NOMO-1 treated with DMSO at 0.1 percent for 48 hours (cell line): ENCODE measurements around the gene C1QA.
A peak's percentile ranks its signal among the peaks of the same experiment; 100 is the strongest.
"Not testable (repeated sequence)": the region's sequence is repeated elsewhere in the genome, so short reads cannot be mapped to it uniquely, and the experiment has no call there.

Experiments
- DNase-seq: peaks from one replicate; lab custom pipeline; 2025; ENCODE audit not compliant: unreplicated experiment; lab: John Stamatoyannopoulos, UW

Gene C1QA

GRCh38 chr1:22671999-22672398, 35.6 kb downstream of the C1QA start:
- DNase-seq = no peak

- DNase-seq = peak; percentile 35
Measured at GRCh38 chr1:22673486-22674409, 37.3 kb downstream of the C1QA start.

DNA sequence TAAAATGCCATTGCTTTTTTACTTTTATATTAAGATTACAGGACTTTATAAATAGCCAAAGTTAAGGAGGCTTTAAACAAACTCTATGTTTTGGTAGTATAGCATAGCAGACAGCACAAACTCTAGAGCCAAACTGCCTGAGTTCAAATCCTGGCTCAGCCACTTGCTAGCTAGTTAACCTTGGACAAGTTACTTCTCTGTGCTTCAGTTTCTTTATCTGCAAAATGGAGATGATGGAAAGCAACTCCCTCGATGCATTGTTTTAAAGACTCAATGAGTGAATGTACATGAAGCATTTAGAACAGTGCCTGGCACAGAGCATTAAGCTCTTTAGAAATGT, 38.0 kb downstream of the C1QA start:
- no peak for DNase-seq

DNA sequence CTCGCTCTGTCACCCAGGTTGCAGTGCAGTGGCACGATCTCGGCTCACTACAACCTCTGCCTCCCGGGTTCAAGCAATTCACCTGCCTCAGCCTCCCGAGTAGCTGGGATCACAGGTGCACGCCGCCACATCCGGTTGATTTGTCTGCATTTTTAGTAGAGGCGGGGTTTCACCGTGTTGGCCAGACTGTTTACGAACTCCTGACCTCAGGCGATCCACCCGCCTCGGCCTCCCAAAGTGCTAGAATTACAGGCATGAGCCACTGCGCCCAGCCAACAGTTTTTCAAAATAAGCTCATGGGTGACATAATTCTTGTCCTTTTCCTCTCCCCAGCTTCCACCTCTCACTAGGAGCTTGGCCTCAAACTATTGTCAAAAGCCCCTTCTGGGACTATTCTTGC, 39.7 kb downstream of the C1QA start:
- DNase-seq = not testable (repeated sequence)

- no peak for DNase-seq
Measured at GRCh38 chr1:22676916-22677583, 40.6 kb downstream of the C1QA start.

DNA sequence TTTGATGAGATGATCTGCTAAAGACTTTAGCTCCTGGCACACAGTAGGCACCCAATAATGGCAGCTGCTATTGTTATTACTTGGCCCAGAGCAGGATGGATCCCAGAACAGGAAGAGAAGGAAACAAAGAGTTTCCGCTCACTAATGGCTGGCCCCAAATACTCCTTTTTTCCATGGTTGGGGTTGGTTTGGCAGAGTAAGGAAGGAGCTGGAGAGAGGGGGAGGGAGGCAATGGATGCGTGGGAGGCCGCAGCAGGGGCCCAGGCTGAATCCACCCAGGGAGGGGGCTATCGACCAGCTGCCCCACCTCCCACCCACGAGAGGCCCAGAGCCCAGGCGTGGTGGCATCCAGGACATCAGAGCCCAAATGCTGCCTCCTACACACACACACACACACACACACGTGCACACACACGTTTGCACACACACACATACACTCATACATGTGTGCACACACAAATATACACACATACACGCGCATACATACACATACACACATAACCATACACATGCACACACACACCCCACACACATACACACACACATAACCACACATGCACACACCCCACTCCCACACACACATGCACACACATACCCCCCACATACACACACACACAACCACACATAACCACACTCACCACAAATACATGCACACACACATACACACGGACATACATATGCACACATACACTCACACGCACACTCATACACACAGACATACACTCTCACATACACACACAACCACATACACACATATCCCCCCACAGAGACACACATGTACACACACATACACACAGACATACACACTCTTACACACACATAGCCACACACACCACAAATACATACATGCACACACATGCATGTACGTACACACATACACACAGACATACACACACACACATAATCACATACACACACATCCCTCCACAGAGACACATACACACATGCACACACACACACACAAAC, 41.8 kb downstream of the C1QA start:
- no peak for DNase-seq

- DNase-seq = no peak
Measured at GRCh38 chr1:22680726-22681125, 44.3 kb downstream of the C1QA start.

DNA sequence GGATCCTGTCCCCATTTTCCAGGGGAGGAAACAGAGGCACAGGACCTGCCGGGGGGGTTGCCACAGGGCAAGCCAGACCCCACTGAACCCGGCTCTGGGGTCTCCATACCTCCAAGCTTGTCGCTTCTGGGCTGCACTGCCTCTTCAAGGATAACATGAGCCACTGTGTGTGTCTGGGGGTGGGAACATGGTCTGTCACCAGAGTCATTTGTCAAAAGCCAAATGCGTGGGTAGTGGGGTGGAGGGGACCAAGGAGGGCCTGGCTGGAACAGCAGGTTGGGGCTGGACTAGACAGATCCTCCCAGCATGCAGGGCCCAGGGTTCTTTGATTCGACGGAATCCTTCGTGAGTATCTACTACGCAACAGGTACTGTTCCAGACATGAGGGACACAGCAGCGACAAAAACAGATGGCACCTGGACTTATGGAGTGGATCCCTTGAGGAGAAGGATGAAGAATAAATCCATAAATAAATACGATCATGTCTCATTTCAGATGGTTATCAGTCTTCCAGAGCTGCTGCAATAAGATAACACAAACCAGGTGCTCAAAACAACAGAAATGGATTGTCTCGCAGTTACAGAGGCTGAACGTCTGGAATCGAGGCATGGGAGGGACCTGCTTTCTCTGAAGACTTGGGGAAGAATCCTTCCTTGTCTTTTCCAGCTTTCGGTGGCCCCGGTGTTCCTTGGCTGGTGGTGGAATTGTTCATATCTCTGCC, 45.3 kb downstream of the C1QA start:
- DNase-seq = no peak

DNA sequence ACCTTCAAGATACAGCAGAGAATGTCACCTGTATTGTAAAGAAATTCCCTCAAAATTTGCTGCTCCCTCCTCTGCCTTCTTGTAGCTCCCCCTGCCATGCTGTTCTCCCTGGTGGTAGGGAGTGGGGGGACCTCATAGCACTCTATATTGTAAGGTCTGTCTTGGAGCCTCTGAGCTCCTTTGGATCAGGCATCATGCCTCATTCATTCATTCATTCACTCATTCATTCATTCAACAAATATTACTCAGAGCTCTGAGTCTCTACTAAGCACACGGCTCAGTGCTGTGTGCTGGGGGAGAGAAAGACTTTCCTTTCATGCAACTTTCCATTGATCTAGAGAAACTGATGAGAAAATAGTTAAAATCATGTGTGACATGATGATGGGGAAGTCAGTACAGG, 47.1 kb downstream of the C1QA start:
- no peak for DNase-seq

DNA sequence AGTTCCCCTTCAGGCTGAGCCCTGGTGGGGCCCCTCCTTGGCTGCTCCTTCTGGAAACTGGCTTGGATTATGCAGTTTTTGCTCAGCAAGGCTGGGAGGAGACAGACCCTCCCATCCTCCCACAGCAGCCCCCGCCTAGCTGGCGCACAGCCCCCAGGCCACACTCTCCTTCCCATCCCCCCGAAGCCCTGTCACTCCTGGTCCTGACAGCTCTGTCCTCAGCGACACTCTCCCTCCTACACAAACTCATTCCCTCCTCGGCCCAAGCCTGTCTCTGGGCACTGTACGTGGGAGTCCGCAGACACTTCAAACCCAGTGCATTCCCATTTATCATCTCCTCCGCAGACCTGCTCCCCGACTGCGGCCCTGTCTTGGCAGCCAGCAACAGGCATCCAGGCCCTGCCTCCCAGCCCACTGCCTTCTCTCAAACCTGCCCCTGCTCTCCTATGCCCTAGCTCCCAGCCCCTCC, 49.2 kb downstream of the C1QA start:
- DNase-seq = no peak

GRCh38 chr1:22687191-22687590, 50.8 kb downstream of the C1QA start:
- no peak for DNase-seq

GRCh38 chr1:22688466-22688865, 52.0 kb downstream of the C1QA start:
- DNase-seq = no peak
